Sciatic nerve (tissue), 2 donors: ENCODE results near the gene ATXN10. TPM values are rescaled to one million over a fixed set of nuclear protein-coding genes. Genes with fewer than 3 reads are reported as not detected.
"Not testable (repeated sequence)": the region's sequence is repeated elsewhere in the genome, so short reads cannot be mapped to it uniquely, and the experiment has no call there.

Experiments used
- ATAC-seq: fragments of 200-7000 bp; cut with Tn5 transposase; one replicate; pipeline ENCODE4 v1.9.1; 2020; ENCODE audit warnings: mild to moderate bottlenecking, moderate library complexity
- DNase-seq: peaks from one replicate; pipeline ENCODE4 v3.0.0-alpha.2; 2020; ENCODE audit warnings: low spot score
- intact Hi-C: fragments of 100-400 bp; cut with DNase I; formaldehyde crosslinking; loops from one replicate; pipeline ENCODE4 v1.14.2; 2022
- total RNA-seq: library from RNA; stranded (reverse); fragmentation: NEBNext Ultra II Directional; extraction: Animal tissue kit (Norgen Biotek cat#: 25700); gene quantifications from one replicate; pipeline ENCODE4 v1.2.1, GENCODE V29; 2021
- donor health status: DM: no; HTN: no; CAD: no.
- donor health status: DM: no; HTN: no; CAD: no.

The ATXN10 gene
- total RNA-seq, 1 donor from 2014 or later: 130 TPM

- DNase-seq: no peak
- no peak for ATAC-seq
- intact Hi-C loops: no loop called here
Measured at GRCh38 chr22:45640941-45641621, 30.6 kb upstream of the ATXN10 start.

DNA sequence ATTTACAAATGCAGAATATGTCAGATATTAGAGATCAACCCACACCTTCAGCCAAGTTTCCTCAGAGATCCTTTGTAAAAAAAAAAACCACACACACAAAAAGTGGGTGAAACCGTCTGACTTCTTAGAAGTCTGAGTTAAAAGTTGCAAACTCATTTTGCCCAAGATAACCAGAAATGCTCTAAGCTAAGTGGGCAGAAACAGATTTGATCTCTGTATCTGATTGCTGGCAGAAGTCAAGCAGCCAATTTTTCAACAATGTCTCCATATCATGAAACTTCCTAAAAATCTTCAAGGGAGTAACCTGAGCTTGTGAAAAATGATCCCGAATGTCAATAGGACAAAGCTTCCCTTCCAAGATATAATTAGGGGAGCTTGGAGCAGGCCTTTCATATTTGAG, 28.6 kb upstream of the ATXN10 start:
- DNase-seq (no peak), ATAC-seq (no peak)
- intact Hi-C loops: no loop called here

DNA sequence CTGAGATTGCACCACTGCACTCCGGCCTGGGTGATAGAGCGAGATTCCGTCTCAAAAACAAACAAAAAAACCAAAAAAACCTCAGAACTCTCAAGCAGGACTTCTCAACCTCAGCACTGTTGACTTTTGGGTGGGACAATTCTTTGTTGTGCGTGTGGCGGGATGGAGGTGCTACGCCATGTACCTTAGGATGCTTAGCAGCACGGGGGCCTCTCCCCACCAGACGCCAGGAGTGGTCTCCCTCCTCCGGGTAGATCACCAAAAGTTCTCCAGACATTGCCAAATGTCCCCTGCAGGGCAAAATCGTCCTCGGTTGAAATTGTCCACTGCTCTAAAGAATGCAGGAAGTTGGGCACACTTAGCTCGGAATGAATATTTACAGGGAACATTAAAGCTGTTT, 26.9 kb upstream of the ATXN10 start:
- DNase-seq (no peak), ATAC-seq (no peak)
- intact Hi-C loops: loop anchor here (5.0 kb wide), 2 partner anchors 223 to 328 kb away; no protein-coding TSS in a partner anchor

DNA sequence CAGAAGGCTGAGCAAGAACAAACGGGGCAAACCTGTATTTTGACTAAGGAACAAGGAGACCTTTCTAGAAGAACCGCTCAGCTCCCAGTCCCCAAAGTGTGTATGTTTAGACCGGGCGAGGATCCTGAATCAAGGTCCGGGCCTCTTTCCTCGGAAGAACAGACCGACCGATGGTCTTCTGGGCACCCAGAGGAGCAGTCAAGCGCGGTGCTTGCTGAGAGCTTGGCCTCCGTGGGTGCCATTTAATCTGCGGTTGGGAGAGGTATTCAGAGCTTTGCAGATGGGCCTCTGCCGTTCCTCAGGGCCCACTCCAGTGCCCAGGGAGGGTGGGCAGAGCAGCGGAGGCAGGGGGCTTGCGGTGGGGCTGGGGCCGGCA, 26.5 kb upstream of the ATXN10 start:
- intact Hi-C loops: loop anchor here (5.0 kb wide), 2 partner anchors 222 to 327 kb away; no protein-coding TSS in a partner anchor
- DNase-seq (no peak), ATAC-seq (peak; percentile 5)

GRCh38 chr22:45645526-45646414, 25.9 kb upstream of the ATXN10 start:
- ATAC-seq (peak; percentile 89), DNase-seq (peak; percentile 83)
- intact Hi-C loops: loop anchor here (5.0 kb wide), 2 partner anchors 222 to 327 kb away; no protein-coding TSS in a partner anchor

- intact Hi-C loops: loop anchor here (5.0 kb wide), 2 partner anchors 220 to 325 kb away; no protein-coding TSS in a partner anchor
- no peak for ATAC-seq
- DNase-seq: no peak
Measured at GRCh38 chr22:45647532-45648225, 24.0 kb upstream of the ATXN10 start.

GRCh38 chr22:45648301-45649117, 23.1 kb upstream of the ATXN10 start:
- ATAC-seq: no peak
- intact Hi-C loops: loop anchor here (5.0 kb wide), 2 partner anchors 219 to 324 kb away; no protein-coding TSS in a partner anchor
- no peak for DNase-seq

DNA sequence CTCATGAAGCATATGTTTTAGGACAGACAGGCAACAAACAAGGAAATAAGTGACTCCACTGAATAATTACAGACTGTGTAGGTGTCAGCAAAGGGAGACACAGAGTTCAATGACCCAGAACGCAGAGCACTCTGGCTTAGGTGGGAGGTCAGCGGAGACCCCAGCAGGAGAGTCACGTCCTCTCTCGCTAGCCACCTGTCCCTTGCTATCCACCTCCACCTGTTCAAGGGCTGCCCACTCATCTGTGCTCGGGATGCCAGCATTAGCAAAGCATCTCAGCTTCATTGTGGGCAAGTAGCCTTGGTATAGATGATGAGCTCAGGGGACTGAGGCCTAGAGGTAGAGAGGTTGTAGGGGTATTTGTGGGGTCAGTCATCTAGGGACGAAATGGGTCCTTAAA, 21.8 kb upstream of the ATXN10 start:
- ATAC-seq: no peak
- intact Hi-C loops: loop anchor here (5.0 kb wide), 2 partner anchors 217 to 322 kb away; no protein-coding TSS in a partner anchor
- DNase-seq: no peak

- intact Hi-C loops: no loop called here
- no peak for DNase-seq
- ATAC-seq: no peak
Measured at GRCh38 chr22:45650721-45651120, 20.9 kb upstream of the ATXN10 start.

DNA sequence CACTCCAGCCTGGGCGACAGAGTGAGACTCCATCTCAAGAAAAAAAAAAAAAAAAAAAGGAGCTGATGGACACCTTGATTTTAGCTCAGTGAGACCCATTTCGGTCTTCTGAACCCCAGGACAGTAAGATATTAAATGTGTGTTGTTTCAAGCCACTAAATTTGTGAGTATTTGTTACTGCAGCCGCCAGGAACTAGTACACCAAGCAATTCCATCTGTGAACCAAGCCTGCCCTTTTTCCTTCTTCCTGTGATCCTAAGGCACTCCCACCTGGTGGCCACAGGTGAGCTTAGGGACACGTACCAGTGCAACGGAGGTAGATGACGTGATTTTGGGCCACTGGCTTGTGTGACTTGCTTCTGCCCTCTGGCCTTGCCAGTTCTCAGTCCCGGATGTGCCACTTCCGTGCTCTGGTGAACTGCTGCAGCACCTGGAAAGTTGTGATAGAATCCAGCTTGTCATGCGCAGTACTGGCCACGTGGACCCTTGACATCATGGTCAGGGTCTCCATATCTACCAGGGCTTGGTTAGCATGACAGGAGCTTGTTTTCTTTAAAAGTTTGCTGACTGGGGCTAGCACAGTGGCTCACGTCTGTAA, 19.6 kb upstream of the ATXN10 start:
- intact Hi-C loops: no loop called here
- ATAC-seq (no peak), DNase-seq (no peak)

GRCh38 chr22:45656577-45656976, 15.1 kb upstream of the ATXN10 start:
- DNase-seq (no peak), ATAC-seq (no peak)
- intact Hi-C loops: no loop called here

DNA sequence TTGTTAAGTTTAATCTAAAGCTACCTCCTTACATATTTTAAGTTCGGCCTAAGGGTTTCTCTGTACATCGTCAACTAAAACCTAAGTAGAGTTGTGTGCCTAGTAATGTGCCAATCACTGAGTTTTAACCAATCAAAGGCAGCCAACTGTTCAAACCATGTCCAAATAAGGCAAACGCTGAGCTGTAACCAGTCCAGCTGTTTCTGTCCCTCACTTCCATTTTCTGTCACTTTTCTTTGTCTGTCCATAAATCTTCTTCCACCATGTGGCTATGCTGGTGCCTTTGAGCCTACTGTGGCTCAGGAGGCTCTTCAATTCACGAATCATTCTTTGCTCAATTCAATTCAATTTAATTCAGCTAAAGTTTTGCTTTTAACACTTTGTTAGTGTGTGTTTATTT, 13.9 kb upstream of the ATXN10 start:
- intact Hi-C loops: no loop called here
- no peak for DNase-seq
- ATAC-seq: no peak

DNA sequence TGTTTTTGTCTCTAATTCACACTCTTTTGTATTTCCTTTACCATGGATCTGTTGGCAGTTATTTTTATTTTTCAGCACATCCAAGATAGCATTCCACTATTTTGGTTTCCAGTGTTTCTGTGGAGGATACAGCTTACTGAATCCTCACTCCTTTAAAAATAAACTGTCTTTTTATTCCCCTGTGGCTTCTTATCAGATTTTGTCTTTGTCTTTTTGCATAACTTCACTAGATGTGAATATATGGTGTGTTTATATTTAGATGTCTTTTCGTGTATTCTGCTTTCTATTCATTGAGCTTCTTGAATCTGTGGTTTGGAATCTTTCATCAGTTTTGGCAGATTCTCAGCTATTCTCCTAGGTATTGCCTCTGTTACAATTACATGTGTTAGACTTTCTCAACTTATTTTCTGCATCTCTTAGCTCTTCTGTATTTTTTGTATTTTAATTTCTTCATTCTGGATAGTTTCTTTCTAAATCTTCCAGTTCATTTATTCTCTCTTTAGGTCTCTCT, 7.4 kb upstream of the ATXN10 start:
- no peak for ATAC-seq
- DNase-seq: no peak
- intact Hi-C loops: no loop called here

- DNase-seq (no peak), ATAC-seq (no peak)
- intact Hi-C loops: no loop called here
Measured at GRCh38 chr22:45667486-45667885, 4.1 kb upstream of the ATXN10 start.

DNA sequence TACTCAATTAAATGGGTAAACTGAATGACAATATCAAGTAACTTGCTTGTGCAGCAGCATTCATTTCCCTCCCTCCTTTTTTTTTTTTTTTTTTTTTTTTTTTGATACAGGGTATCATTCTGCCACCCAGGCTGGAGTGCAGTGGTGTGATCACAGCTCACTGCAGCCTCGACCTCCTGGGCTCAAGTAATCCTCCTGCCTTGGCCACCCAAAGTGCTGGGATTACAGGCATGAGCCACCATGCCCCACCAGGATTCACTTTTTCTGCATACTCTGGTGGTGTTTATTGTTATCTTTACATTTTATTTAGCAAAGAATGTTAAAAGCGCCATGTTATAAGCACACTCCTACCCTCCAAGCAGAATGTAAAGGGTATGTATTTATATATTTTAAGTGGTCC, 1.3 kb upstream of the ATXN10 start:
- intact Hi-C loops, ATAC-seq, DNase-seq: not testable (repeated sequence)

GRCh38 chr22:45670981-45671782, 452 bp upstream of the ATXN10 start:
- no peak for DNase-seq
- ATAC-seq: peak; percentile 45
- intact Hi-C loops: no loop called here
